Measurements from ENCODE around the gene IFT80.

DNA sequence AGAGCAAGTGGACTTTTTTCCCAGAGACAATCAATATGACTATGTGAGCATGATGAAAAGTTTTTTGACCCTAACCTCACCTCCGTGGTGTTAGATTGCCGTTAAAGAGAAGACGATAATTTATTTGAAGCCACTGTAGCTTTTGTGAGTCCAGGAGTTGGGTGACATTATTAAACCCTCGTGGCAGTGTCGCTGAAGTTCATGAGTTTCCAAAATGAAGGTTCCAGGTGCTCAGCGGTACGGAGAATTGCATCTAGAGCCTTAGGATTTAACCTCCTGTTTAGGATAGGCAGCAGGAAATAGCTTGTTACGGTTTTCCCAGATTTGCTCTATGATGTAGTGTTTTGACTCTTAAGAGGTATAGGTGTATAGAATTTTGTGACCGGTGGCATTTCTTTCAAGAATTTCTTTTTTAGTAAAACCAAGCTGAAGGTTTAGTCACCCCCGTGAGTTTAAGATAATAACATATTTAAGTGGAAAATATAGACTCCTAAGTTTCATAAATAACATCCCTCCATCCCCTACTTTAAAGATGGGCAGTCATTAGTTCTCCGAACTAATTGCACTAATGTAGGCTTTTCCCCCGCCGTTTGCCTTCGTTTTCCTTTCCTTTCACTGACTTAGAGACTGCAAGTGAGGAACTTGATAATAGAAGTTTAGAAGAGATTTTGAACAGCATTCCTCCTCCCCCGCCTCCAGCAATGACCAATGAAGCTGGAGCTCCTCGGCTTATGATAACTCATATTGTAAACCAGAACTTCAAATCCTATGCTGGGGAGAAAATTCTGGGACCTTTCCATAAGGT, 2.5 kb upstream of the IFT80 start:
- TF ChIP-seq POLR2A (IDR thresholded peaks at IDR 0.05): peak in 1 of 2 donors; percentile 41
- TF ChIP-seq, protein P1, sequence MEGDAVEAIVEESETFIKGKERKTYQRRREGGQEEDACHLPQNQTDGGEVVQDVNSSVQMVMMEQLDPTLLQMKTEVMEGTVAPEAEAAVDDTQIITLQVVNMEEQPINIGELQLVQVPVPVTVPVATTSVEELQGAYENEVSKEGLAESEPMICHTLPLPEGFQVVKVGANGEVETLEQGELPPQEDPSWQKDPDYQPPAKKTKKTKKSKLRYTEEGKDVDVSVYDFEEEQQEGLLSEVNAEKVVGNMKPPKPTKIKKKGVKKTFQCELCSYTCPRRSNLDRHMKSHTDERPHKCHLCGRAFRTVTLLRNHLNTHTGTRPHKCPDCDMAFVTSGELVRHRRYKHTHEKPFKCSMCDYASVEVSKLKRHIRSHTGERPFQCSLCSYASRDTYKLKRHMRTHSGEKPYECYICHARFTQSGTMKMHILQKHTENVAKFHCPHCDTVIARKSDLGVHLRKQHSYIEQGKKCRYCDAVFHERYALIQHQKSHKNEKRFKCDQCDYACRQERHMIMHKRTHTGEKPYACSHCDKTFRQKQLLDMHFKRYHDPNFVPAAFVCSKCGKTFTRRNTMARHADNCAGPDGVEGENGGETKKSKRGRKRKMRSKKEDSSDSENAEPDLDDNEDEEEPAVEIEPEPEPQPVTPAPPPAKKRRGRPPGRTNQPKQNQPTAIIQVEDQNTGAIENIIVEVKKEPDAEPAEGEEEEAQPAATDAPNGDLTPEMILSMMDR (IDR thresholded peaks at IDR 0.05): no peak

All from adrenal gland (tissue), 5 donors.